ENCODE measurements around the gene CARD10. TPM values are rescaled to one million over a fixed set of nuclear protein-coding genes. Genes with fewer than 3 reads are reported as not detected.
"Not testable (repeated sequence)": the region's sequence is repeated elsewhere in the genome, so short reads cannot be mapped to it uniquely, and the experiment has no call there.

The CARD10 gene
- total RNA-seq, 2 donors from 2014 or later, result 0.09 to 0.51 TPM

DNA sequence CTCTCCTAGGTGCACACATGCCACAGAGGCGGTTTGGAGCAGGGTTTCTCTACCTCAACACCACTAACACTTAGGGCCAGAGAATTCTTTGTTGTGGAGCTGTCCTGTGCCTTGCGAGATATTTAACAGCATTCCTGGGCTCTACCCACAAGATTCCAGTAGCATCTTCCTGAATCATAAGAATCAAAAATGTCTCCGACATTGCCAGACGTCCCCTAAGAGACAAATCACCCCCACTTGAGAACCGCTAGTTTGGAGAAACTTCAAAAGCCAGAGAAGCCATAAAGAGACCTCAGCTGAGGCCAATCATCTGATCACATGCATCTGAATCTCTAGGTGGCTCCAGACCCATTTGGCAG, 49.1 kb downstream of the CARD10 start:
- no peak for DNase-seq (ENCODE audit: low spot score in 2 of 2)
- no peak for ATAC-seq
- peaks cover 0 to 18% of the 10 kb centered on the region in 2 donors for H3K36me3 Mint-ChIP-seq
- no peaks in the 10 kb centered on the region for H3K9me3 Mint-ChIP-seq
- H3K27ac Mint-ChIP-seq, result no peak overlapping the region

- ATAC-seq, result no peak
- H3K27ac Mint-ChIP-seq, result peak overlapping the region in 1 of 2 donors; percentile 84
- no peak for DNase-seq (ENCODE audit: low spot score in 2 of 2)
- H3K36me3 Mint-ChIP-seq, result peaks cover 0 to 14% of the 10 kb centered on the region in 2 donors
- no peaks in the 10 kb centered on the region for H3K9me3 Mint-ChIP-seq
These were observed 49.7 kb downstream of the CARD10 start for GRCh38 chr22:37469416-37470086.

GRCh38 chr22:37468201-37468695, 51.0 kb downstream of the CARD10 start:
- DNase-seq (ENCODE audit: low spot score in 2 of 2); H3K9me3 Mint-ChIP-seq; ATAC-seq: not testable (repeated sequence)
- Mint-ChIP-seq H3K36me3 (peaks cover 0 to 14% of the 10 kb centered on the region in 2 donors), H3K27ac (peak overlapping the region in 1 of 2 donors; percentile 73)

DNA sequence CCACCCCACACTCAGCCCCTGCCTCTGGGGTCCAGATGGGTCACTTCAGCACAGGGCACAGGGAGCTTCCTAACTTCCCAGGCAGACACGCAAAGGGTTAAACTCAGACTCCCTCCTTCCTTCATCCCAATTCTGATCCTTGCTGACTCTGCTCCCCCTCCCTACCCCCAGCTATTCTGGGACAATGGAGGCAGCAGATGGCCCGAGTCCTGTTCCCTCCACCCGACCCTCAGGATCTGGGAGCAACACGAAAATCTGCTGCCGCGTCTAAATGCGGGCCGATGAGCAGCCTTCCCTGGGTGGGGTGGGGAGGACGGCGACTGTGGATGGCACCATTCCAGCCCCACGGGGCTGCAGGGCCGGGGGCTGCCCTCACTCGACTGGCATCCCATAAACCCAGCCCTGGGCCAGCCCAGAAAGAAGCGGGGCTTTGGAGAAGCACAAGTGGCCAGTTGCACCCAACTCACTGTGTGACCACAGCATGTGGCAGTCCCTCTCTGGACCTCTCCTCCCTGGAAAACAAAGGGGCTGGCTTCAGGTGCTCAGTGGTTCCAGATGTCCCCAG, 51.7 kb downstream of the CARD10 start:
- ATAC-seq, result no peak
- Mint-ChIP-seq H3K36me3 (peaks cover 0 to 14% of the 10 kb centered on the region in 2 donors), H3K27ac (peak overlapping the region in 1 of 2 donors; percentile 73)

DNA sequence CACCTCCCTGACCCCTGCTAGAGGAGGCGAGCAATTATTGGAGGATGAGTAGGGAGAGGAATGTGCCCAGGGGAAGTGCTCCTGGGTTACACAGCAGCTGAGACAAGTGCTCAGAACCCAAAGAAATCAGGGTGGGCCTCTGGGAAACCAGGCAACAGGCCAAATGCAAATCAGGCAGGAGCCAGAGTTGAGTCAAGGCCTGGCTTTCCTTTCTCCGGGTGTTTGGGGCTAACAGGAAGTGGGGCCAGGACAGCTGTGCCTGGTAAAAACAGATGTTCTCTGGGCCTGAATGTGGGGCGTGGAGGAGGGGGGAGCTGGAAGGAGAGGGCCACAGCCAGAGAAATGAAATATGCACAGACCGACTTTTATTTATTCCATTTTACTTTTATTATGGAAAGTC, 55.0 kb downstream of the CARD10 start:
- ATAC-seq (no peak), DNase-seq (ENCODE audit: low spot score in 2 of 2) (no peak)
- H3K9me3 Mint-ChIP-seq, result no peaks in the 10 kb centered on the region
- no peaks in the 10 kb centered on the region for H3K36me3 Mint-ChIP-seq
- peak overlapping the region; percentile 67 to 69 for H3K27ac Mint-ChIP-seq

More for the DNA sequence above, 51.7 kb downstream of the CARD10 start:
- H3K9me3 Mint-ChIP-seq, result no peaks in the 10 kb centered on the region
- DNase-seq (ENCODE audit: low spot score in 2 of 2), result no peak

- Mint-ChIP-seq H3K36me3 (no peaks in the 10 kb centered on the region), H3K27ac (no peak overlapping the region)
- no peak for DNase-seq (ENCODE audit: low spot score in 2 of 2)
These were observed 56.2 kb downstream of the CARD10 start for GRCh38 chr22:37462983-37463382.

GRCh38 chr22:37462436-37462835, 56.8 kb downstream of the CARD10 start:
- no peaks in the 10 kb centered on the region for H3K9me3 Mint-ChIP-seq
- no peak for DNase-seq (ENCODE audit: low spot score in 2 of 2)

More at GRCh38 chr22:37462983-37463382, 56.2 kb downstream of the CARD10 start:
- no peak for ATAC-seq
- H3K9me3 Mint-ChIP-seq, result no peaks in the 10 kb centered on the region

GRCh38 chr22:37461961-37462360, 57.3 kb downstream of the CARD10 start:
- no peaks in the 10 kb centered on the region for H3K36me3 Mint-ChIP-seq
- no peak overlapping the region for H3K27ac Mint-ChIP-seq
- no peak for DNase-seq (ENCODE audit: low spot score in 2 of 2)
- no peaks in the 10 kb centered on the region for H3K9me3 Mint-ChIP-seq
- ATAC-seq, result no peak

More at GRCh38 chr22:37462436-37462835, 56.8 kb downstream of the CARD10 start:
- no peak for ATAC-seq
- Mint-ChIP-seq H3K36me3 (no peaks in the 10 kb centered on the region), H3K27ac (no peak overlapping the region)

DNA sequence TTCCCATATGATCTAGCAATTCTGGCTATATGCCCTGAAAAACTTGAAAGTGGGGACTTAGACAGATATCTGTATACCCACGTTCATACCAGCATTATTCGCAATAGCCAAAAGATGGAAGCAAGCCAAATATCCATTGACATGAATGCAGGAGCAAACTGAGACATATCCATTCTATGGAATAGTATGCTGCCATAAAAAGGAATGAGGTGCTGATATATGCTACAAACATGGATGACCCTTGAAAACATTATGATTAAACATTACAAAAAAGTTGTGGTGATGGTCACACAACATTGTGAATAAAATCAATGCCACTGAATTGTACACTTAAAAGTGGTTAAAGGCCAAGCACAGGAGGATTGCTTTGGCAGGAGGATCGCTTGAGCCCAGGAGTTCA, 58.5 kb downstream of the CARD10 start:
- Mint-ChIP-seq H3K9me3 (no peaks in the 10 kb centered on the region), H3K36me3 (no peaks in the 10 kb centered on the region), H3K27ac (no peak overlapping the region)
- no peak for ATAC-seq
- DNase-seq (ENCODE audit: low spot score in 2 of 2), result no peak

GRCh38 chr22:37459206-37459605, 60.0 kb downstream of the CARD10 start:
- H3K9me3 Mint-ChIP-seq, result no peaks in the 10 kb centered on the region

GRCh38 chr22:37457093-37457893, 61.9 kb downstream of the CARD10 start:
- peak; percentile 73 to 93 for DNase-seq (ENCODE audit: low spot score in 2 of 2)
- Mint-ChIP-seq H3K27ac (no peak overlapping the region), H3K36me3 (no peaks in the 10 kb centered on the region)

More at GRCh38 chr22:37459206-37459605, 60.0 kb downstream of the CARD10 start:
- Mint-ChIP-seq H3K27ac (no peak overlapping the region), H3K36me3 (no peaks in the 10 kb centered on the region)
- ATAC-seq, result no peak
- no peak for DNase-seq (ENCODE audit: low spot score in 2 of 2)

DNA sequence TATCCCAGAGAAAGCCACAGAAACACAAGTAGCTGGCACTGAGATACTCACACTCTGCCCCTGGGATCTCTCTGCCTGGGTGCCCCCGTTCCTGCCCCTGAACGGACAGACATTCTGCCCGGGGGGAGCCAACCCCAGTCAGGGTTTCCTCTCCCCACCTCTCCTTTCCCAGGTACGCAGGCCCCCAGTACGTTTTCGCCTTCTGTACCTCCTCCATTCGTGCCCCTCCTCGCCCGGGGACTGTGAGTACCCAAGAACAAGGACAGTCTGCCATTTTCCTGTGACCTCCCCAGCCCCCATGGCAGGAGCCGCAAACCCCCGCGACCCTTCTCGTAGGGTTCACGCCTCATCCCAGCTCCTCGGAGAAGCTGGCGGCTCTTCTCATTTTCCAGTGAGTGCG, 62.9 kb downstream of the CARD10 start:
- DNase-seq (ENCODE audit: low spot score in 2 of 2), result no peak
- no peak overlapping the region for H3K27ac Mint-ChIP-seq
- ATAC-seq, result no peak
- no peaks in the 10 kb centered on the region for H3K9me3 Mint-ChIP-seq
- H3K36me3 Mint-ChIP-seq, result no peaks in the 10 kb centered on the region

More at GRCh38 chr22:37457093-37457893, 61.9 kb downstream of the CARD10 start:
- H3K9me3 Mint-ChIP-seq, result no peaks in the 10 kb centered on the region
- ATAC-seq, result peak; percentile 96 to 99

DNA sequence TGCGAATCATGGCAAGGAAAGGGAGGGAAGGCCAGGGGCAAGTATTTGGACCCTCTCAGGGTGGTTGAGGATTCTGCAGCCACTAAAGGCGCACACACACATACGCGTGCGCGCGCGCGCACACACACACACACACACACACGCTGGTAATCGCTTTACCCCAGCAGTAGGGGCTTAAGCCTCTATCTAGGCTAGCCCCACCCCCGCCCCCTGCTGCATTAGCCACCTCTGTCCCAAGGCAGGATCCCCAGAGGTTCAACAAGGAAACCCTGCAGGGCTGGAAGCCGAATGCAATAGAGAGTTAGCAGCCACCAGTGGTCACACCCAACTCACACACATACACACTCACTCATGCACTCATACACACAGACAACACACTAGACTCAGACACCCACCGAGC, 63.3 kb downstream of the CARD10 start:
- Mint-ChIP-seq H3K27ac (no peak overlapping the region), H3K9me3 (no peaks in the 10 kb centered on the region), H3K36me3 (no peaks in the 10 kb centered on the region)
- ATAC-seq, result no peak
- no peak for DNase-seq (ENCODE audit: low spot score in 2 of 2)

DNA sequence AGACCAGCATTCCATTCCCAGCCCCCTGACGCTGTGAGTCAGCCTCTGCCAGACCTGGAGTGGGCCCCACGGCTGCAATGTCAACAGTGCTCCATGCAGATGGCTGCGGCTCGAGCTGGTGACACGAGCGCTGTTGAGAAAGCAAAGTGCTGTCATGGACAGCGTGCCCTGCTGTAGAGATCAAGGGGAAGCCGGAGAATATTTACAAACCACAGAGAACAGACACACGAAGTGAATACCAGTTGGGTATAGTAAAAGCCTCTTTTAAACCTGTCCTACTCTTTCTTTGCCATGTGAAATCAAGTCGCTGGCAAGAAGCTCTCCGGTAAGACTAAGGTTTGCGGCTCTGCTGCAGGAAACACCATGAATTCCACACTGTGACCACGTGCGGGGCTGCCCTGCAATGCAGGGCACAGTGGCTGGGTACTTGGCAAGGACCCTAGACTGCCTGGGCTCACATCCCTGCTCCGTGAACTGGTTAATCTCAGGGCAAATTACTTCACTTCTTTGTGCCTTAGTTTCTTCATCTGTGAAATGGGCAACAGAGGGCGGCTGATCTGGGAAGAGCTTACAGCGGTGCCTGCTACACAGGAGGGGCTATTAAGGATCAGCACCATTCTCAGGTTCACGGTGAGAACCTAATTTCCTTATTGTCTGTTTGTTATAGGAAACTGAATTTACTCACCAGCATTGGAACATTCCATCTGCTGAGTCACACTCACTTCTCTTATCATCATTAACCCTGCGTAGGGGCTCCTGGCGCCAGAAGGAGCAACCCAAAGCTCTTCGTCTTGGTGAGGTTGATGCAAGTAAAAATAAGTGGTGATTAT, 64.1 kb downstream of the CARD10 start:
- no peaks in the 10 kb centered on the region for H3K36me3 Mint-ChIP-seq
- no peak overlapping the region for H3K27ac Mint-ChIP-seq
- DNase-seq (ENCODE audit: low spot score in 2 of 2), result no peak
- no peaks in the 10 kb centered on the region for H3K9me3 Mint-ChIP-seq
- no peak for ATAC-seq

DNA sequence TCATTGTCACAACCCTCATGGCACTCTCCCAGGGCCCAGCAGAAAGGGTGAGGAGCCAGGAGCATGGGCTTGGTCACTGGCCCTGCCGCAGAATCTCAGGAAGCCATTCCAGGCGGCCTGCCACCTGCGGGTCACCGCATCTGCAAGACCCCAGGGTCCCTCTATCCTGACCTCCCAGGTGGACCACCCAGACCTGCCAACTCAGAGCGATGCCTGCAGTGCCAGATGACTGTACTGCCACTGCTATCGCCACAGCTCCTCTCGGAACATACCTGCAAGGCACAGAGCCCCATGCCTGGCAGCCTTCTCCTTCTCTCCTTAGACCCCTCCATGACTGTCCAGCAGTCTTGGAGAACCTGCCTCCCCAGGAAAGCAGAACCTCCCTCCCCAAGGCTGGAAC, 65.5 kb downstream of the CARD10 start:
- no peaks in the 10 kb centered on the region for H3K9me3 Mint-ChIP-seq
- no peaks in the 10 kb centered on the region for H3K36me3 Mint-ChIP-seq
- no peak for ATAC-seq
- no peak overlapping the region for H3K27ac Mint-ChIP-seq
- no peak for DNase-seq (ENCODE audit: low spot score in 2 of 2)

DNA sequence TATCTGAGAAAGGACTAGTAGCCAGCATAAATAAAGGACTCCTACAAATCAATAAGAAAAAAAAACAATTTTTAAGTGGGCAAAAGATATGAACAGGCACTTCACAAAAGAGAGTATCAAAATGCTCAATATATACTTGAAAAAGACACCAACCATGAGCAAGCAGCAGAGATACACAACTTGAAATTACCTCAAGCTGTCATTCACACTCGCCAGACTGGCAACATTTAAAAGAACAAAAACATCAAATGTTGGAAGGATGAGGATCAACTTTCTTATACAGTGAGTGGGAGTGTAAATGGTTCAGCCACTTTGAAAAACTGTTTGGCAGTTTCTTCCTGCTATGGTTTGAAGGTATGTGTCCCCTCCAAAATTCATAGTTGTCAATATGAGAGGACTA, 68.0 kb downstream of the CARD10 start:
- DNase-seq (ENCODE audit: low spot score in 2 of 2) (no peak), ATAC-seq (no peak)
- H3K36me3 Mint-ChIP-seq, result no peaks in the 10 kb centered on the region
- H3K9me3 Mint-ChIP-seq, result no peaks in the 10 kb centered on the region
- no peak overlapping the region for H3K27ac Mint-ChIP-seq

All from activated naive CD4-positive, alpha-beta T cell treated with anti-CD3 and anti-CD28 coated beads, Interleukin-2, amount 50 U/mL, for 72 hours (primary cell).